Thyroid gland (tissue), 4 donors: ENCODE measurements around the gene SCARB1.

Source experiments
- CTCF ChIP-seq, 6 experiments: fragments of 200-600 bp in 3 of 6; fragments of 450-650 bp in 3 of 6; sonication (generic) in 3 of 6; IDR thresholded peaks; one replicate each; pipeline ENCODE4 v1.5.1; 2016 to 2019; ENCODE audit warnings: antibody characterized with exemption in 6 of 6, mild to moderate bottlenecking in 2 of 6, inconsistent platforms in 1 of 6, moderate library complexity in 1 of 6
- POLR2A ChIP-seq, 2 donors: fragments of 450-650 bp; IDR thresholded peaks; one replicate each; pipeline ENCODE4 v1.6.1; 2017; ENCODE audit warnings: antibody characterized with exemption in 2 of 2, mild to moderate bottlenecking in 2 of 2, moderate library complexity in 1 of 2

- TF ChIP-seq CTCF (IDR thresholded peaks at IDR 0.05) (no peak), POLR2A (IDR thresholded peaks at IDR 0.05) (no peak)
Observed at GRCh38 chr12:124744273-124744640, 119.4 kb downstream of the SCARB1 start.
